Stimulated activated naive CD8-positive, alpha-beta T cell treated with anti-CD3 and anti-CD28 coated beads, Interleukin-15, Interleukin-2, amounts not matched to agents 100 U/mL and 50 U/mL, for 24 hours (primary cell): ENCODE data around the gene FPGS.

Source experiments
- ATAC-seq: fragments of 150-1000 bp; cut with Tn5 transposase; one replicate; pipeline ENCODE4 v1.10.0; 2021
- DNase-seq: peaks from one replicate; pipeline ENCODE4 v3.0.0; 2021

The FPGS gene

GRCh38 chr9:127860260-127860659 is 57.6 kb downstream of the FPGS start:
- DNase-seq (no peak), ATAC-seq (no peak)

- DNase-seq (no peak), ATAC-seq (no peak)
Observed at GRCh38 chr9:127860779-127861178, 58.1 kb downstream of the FPGS start.

GRCh38 chr9:127862075-127863011 is 59.7 kb downstream of the FPGS start:
- ATAC-seq (peak; percentile 37), DNase-seq (peak; percentile 47)

GRCh38 chr9:127863191-127863621 is 60.5 kb downstream of the FPGS start:
- ATAC-seq (no peak), DNase-seq (no peak)
